GM12875 (cell line): Measurements from ENCODE around the gene ZNF143.
"Not testable (repeated sequence)": the region's sequence is repeated elsewhere in the genome, so short reads cannot be mapped to it uniquely, and the experiment has no call there.

Experiments
- H3K4me3 ChIP-seq: one replicate; pipeline ENCODE4 v1.5.1; 2011; ENCODE audit warnings: low read depth, low read length, control low read depth
- CTCF ChIP-seq: IDR thresholded peaks from 2 replicates; pipeline ENCODE4 v1.5.1; 2011; ENCODE audit warnings: low read depth, mild to moderate bottlenecking, control low read depth, inconsistent platforms, low read length, moderate library complexity, borderline replicate concordance; ENCODE audit not compliant: insufficient read depth

The ZNF143 gene

GRCh38 chr11:9530020-9530621 is 69.3 kb downstream of the ZNF143 start:
- TF ChIP-seq CTCF: no peak

GRCh38 chr11:9530901-9531625 is 70.3 kb downstream of the ZNF143 start:
- no peak for TF ChIP-seq CTCF
- H3K4me3 ChIP-seq: no peak overlapping the region

More at GRCh38 chr11:9530020-9530621, 69.3 kb downstream of the ZNF143 start:
- no peak overlapping the region for H3K4me3 ChIP-seq

- TF ChIP-seq CTCF: no peak
- no peak overlapping the region for H3K4me3 ChIP-seq
Observed at GRCh38 chr11:9533058-9533457, 72.2 kb downstream of the ZNF143 start.

- no peak for TF ChIP-seq CTCF
- H3K4me3 ChIP-seq: no peak overlapping the region
Observed at GRCh38 chr11:9533736-9534473, 73.1 kb downstream of the ZNF143 start.

- peak; percentile 91 for TF ChIP-seq CTCF
- no peak overlapping the region for H3K4me3 ChIP-seq
Observed at GRCh38 chr11:9535189-9535781, 74.5 kb downstream of the ZNF143 start.

GRCh38 chr11:9538548-9538947 is 77.7 kb downstream of the ZNF143 start:
- TF ChIP-seq CTCF: no peak
- H3K4me3 ChIP-seq: no peak overlapping the region

GRCh38 chr11:9549216-9549615 is 88.4 kb downstream of the ZNF143 start:
- not testable (repeated sequence) for H3K4me3 ChIP-seq
